IPS-11a (cell line): ENCODE data around the gene RAVER1.

Experiments
- H3K4me3 ChIP-seq: one replicate; pipeline ENCODE4 v1.5.1; 2013; ENCODE audit warnings: low read depth, low read length, control low read depth

Gene RAVER1

DNA sequence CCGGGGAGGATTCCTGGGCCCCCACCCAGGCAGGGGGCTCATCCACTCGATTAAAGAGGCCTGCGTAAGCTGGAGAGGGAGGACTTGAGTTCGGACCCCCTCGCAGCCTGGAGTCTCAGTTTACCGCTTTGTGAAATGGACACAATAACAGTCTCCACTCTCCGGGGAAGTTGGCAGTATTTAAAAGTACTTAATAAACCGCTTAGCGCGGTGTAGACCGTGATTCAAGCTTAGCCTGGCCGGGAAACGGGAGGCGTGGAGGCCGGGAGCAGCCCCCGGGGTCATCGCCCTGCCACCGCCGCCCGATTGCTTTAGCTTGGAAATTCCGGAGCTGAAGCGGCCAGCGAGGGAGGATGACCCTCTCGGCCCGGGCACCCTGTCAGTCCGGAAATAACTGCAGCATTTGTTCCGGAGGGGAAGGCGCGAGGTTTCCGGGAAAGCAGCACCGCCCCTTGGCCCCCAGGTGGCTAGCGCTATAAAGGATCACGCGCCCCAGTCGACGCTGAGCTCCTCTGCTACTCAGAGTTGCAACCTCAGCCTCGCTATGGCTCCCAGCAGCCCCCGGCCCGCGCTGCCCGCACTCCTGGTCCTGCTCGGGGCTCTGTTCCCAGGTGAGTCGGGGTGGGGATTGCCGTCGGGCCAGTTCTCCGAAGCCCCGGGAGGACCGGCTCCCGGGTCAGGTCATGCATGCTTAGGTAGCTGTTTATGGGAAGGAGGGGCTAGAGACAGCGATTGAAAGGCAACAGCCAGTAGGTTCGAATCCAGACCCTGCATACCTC is 62.5 kb downstream of the RAVER1 start, which contains the start of gene ICAM1:
Gene ICAM1, plus strand, starts transcription at position 505 of the 779 bp plus-strand sequence. Its CDS starts 40 bp downstream, at position 545.
- peak within 1 kb of the TSS; percentile 13 for H3K4me3 ChIP-seq

DNA sequence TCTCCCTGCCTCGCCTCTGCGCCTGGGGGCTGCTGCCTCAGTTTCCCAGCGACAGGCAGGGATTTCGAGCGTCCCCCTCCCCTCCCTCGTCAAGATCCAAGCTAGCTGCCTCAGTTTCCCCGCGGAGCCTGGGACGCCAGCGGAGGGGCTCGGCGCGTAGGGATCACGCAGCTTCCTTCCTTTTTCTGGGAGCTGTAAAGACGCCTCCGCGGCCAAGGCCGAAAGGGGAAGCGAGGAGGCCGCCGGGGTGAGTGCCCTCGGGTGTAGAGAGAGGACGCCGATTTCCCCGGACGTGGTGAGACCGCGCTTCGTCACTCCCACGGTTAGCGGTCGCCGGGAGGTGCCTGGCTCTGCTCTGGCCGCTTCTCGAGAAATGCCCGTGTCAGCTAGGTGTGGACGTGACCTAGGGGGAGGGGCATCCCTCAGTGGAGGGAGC is 63.1 kb downstream of the RAVER1 start:
- H3K4me3 ChIP-seq = peak overlapping the region; percentile 13

DNA sequence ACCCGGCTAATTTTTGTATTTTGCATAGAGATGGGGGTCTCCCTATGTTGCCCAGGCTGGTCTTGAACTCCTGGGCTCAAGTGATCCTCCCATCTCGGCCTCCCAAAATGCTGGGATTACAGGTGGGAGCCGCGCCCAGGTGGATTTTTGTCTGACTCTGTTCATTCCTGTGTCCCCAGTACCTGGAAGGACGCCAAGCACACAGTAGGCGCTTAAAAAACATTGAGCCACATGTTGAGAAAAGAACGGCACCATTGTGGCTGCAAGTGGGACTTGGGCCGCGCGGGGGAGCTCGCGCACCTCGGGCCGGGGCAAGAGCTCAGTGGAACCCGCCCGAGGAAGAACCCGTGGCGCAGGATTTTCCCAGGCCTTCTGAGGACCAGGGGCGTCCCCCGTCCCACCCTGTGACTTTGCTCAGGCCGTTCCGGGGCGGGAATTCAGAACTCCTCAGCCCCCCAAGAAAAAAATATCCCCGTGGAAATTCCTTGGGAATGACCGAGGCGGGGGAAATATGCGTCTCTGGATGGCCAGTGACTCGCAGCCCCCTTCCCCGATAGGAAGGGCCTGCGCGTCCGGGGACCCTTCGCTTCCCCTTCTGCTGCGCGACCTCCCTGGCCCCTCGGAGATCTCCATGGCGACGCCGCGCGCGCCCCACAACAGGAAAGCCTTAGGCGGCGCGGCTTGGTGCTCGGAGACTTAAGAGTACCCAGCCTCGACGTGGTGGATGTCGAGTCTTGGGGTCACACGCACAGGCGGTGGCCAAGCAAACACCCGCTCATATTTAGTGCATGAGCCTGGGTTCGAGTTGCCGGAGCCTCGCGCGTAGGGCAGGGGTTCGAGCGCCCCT is 63.8 kb downstream of the RAVER1 start:
- H3K4me3 ChIP-seq = no peak overlapping the region

DNA sequence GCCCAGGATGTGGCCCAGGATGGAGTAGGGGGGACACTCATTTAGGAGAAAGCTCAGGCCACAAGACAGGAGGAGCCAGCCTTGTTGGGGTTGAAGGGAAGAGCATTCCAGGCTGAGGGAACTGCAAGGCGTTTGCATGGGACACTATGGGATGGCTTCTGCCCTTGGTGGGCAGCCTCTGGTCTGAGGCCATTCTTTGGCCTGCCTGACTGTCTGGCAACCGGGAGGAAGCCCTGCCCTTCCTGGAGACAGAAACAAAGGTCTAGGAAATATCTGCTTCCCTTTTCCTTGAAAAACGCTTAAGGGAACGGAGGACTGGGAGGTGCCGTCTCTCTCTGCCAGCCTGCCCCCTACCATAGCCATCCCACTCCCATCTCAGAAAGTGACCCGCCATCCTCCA is 65.3 kb downstream of the RAVER1 start:
- no peak overlapping the region for H3K4me3 ChIP-seq

DNA sequence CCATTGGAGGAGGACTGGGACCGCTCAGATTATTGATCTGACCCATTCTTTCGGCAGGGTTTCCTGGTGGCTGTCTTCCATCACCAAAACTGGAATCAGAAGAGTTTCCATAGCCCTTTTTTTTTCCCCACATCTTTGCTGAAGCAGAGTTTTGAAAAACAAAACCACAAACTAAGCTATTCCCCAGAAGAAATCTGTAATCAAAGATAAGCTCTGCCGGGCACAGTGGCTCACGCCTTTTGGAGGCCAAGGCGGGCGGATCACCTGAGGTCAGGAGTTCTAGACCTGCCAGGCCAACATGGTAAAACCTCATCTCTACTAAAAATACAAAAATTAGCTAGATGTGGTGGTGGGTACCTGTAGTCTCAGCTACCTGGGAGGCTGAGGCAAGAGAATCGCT is 66.6 kb downstream of the RAVER1 start:
- H3K4me3 ChIP-seq = no peak overlapping the region
